AG04449 (cell line): Measurements from ENCODE around the gene MLST8.
"Not testable (repeated sequence)": the region's sequence is repeated elsewhere in the genome, so short reads cannot be mapped to it uniquely, and the experiment has no call there.

Experiments used
- CTCF ChIA-PET: fragments of 350-600 bp; formaldehyde crosslinking; extraction: SDS; loops from one replicate; lab custom pipeline; 2021; ENCODE audit warnings: antibody characterized with exemption; lab: Yijun Ruan, JAX
- POLR2A ChIA-PET: fragments of 400-600, 350-600 bp; formaldehyde crosslinking; extraction: SDS; loops from one replicate; lab custom pipeline; 2020; ENCODE audit warnings: antibody characterized with exemption, inconsistent platforms; lab: Yijun Ruan, JAX
- DNase-seq: peaks from one replicate; pipeline ENCODE4 v3.0.0-alpha.2; 2010; ENCODE audit warnings: low read depth, low spot score
- H3K4me3 ChIP-seq: 2 replicates; pipeline ENCODE4 v1.5.1; 2011; ENCODE audit warnings: low read depth, mild to moderate bottlenecking, control low read depth, low read length
- TF ChIP-seq, protein P1 (sequence below): IDR thresholded peaks from one replicate; pipeline ENCODE4 v1.5.1; 2011; ENCODE audit warnings: mild to moderate bottlenecking, moderate library complexity, low read length, control low read depth, inconsistent platforms; ENCODE audit not compliant: insufficient read depth; ENCODE audit errors: missing control alignments

MLST8 gene

DNA sequence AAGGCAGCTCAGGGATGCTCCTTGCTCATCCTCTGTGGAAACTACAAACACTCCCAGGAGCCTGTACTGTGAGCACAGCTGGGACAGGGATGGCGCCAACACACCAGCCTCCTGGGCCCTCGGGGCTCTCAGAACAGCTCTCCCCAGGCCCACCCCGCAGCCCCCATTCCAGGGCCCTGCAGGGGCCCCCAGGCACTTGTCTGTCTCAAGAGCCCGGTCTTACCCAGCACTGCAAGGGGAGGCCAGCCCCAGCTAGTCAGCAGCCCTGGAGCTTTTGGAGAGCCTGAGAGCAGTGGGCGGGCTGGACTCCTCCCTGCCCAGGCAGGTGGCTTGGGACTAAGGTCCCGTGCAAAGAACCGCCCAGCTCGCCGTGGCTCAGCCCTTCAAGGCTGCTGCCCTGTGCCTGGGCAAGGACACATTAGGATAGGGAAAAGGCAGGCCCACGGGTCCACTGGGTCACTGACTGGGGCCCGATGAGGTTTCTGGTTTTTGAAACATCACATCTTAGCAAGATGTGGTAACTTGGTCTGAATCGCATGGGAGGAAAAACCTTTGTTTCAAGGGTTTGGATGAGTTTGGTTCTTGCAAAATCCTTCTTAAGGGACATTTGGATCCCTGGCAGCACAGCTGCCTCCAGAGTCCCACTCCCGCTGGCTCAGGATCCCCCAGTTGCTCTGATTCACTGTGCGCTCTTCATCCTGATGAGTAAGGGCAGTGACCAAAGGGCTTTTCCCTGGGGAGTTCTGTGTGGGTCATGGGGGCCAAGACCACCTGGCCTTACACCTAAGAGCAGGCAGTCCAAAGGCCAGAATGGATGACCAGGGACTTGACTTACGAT lies 33.8 kb downstream of the MLST8 start:
- POLR2A ChIA-PET = interaction anchor here (0.7 to 1.1 kb wide), 3 partner anchors 12 to 20 kb away, joined by 3 to 5 read pairs (median 4); partner anchors contain the start of gene ECI1
- TF ChIP-seq, protein P1, sequence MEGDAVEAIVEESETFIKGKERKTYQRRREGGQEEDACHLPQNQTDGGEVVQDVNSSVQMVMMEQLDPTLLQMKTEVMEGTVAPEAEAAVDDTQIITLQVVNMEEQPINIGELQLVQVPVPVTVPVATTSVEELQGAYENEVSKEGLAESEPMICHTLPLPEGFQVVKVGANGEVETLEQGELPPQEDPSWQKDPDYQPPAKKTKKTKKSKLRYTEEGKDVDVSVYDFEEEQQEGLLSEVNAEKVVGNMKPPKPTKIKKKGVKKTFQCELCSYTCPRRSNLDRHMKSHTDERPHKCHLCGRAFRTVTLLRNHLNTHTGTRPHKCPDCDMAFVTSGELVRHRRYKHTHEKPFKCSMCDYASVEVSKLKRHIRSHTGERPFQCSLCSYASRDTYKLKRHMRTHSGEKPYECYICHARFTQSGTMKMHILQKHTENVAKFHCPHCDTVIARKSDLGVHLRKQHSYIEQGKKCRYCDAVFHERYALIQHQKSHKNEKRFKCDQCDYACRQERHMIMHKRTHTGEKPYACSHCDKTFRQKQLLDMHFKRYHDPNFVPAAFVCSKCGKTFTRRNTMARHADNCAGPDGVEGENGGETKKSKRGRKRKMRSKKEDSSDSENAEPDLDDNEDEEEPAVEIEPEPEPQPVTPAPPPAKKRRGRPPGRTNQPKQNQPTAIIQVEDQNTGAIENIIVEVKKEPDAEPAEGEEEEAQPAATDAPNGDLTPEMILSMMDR = no peak
- DNase-seq = no peak
- CTCF ChIA-PET = interaction anchor here (1.2 kb wide), 1 partner anchor 12 kb away, joined by 6 read pairs; the partner anchor contains the start of gene ECI1
- no peak overlapping the region for H3K4me3 ChIP-seq

DNA sequence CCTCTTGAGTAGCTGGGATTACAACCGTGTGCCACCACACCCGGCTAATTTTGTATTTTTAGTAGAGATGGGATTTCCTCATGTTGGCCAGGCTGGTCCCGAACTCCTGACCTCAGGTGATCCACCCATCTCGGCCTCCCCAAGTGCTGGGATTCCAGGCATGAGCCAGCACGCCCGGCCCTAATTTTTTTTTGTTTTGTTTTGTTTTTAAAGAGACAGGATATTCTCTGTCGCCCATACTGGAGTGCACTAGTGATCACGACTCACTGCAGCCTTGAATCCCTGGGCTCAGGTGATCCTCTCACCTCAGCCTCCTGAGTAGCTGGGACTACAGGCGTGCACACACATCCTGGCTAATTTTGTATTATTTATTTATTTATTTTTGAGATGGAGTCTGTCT lies 35.1 kb downstream of the MLST8 start:
- POLR2A ChIA-PET, DNase-seq, H3K4me3 ChIP-seq: not testable (repeated sequence)
- CTCF ChIA-PET = interaction anchor here (0.6 kb wide), 1 partner anchor 297 kb away, joined by 3 read pairs; no protein-coding TSS in a partner anchor

DNA sequence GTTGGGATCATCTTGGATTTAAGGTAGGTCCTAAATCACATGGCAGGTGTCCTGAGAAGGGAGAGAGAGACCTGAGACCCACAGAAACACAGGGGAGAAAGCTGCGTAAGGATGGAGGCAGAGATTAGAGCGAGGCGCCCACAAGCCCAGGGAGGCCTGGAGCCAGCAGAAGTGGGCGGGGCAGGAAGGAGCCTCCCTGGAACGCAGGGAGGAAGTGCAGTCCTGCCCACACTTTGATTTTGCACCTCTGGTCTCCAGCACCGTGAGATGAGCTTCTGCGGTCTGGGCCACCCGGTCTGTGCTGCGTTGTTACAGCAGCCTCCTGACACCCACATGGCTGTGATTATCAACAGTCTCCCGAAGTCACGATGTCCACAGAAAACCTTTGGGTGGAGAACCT lies 37.3 kb downstream of the MLST8 start:
- DNase-seq = no peak
- H3K4me3 ChIP-seq = no peak overlapping the region
- POLR2A ChIA-PET = no interaction called here
- TF ChIP-seq, protein P1 = no peak
- CTCF ChIA-PET = interaction anchor here (1.1 to 2.0 kb wide), 2 partner anchors 8 to 9 kb away, joined by 4 to 8 read pairs; partner anchors contain the start of gene ECI1

DNA sequence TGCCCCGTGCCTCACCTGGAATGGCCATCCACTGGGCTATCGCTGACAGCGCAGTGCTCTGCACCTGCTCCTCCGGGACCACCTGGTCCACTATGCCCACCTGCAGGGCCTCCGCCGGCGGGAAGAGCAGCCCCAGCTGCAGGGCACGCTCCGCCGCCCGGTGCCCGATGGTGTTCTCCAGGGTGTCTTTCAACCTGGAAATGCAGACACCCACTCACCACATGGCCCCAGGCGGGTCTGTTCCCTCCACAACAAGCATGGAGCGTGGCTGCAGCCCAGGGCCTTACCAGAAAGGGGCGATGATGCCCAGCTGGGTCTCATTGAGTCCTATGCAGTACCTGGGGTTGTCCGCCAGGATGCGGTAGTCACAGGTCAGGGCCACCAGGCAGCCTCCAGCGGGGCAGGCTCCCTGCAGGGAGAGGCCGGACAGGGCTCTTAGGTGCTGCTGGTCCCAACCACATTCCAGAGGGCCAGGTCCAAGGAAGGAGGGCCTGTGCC lies 37.8 kb downstream of the MLST8 start:
- DNase-seq = no peak
- POLR2A ChIA-PET = no interaction called here
- CTCF ChIA-PET = no interaction called here
- TF ChIP-seq, protein P1 = no peak
- H3K4me3 ChIP-seq = no peak overlapping the region

DNA sequence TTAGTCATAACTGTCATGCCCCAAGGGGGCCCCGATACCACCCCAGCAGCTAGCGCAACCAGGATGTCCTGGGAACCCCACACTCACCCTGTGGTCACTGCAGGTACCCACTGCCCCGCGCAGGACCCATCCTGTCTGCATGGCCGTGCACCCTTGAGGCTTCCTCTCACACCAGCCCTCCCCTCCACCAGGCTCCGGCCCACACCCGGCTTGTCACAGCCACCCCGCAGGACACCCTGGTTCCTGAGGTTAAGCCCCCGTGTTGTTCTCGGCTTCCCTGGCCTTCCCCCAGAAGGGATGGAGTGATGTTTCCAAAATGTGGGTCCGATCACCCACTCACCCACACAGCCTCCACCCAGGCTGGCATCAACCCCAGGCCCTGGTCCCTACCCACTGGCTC lies 38.5 kb downstream of the MLST8 start:
- TF ChIP-seq, protein P1 = no peak
- CTCF ChIA-PET = no interaction called here

DNA sequence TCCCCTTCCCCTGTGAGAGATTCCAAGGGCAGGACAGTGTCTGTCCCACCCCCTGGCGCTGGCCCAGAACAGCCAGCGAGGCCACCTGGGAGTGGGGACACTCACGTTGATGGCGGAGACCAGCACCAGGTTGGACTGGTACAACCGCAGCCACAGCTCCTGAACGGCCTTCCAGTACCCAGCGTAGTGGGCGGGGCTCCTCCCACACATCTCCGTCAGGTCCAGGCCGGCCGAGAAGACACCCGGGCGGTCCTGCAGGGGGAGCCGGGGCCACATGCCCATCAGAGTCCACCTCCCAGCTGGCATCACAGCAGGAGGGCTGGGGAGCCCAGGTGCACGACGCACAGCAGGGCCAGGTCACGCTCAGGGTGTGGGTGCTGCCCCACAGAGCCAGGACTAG lies 39.0 kb downstream of the MLST8 start:
- CTCF ChIA-PET = no interaction called here
- DNase-seq = no peak

More for the DNA sequence above, 38.5 kb downstream of the MLST8 start:
- no peak overlapping the region for H3K4me3 ChIP-seq
- POLR2A ChIA-PET = no interaction called here
- DNase-seq = no peak

More for the DNA sequence above, 39.0 kb downstream of the MLST8 start:
- POLR2A ChIA-PET = no interaction called here
- H3K4me3 ChIP-seq = no peak overlapping the region
- TF ChIP-seq, protein P1 = no peak
